OCI-LY7 (cell line): ENCODE data around the gene MBD3.

Experiments
- EZH2phosphoT487 ChIP-seq: fragments of 200-600 bp; sonication (generic); IDR thresholded peaks from 2 replicates; pipeline ENCODE4 v1.6.1; 2018; ENCODE audit warnings: low read depth, borderline replicate concordance, mild to moderate bottlenecking, mixed run types, antibody characterized with exemption, low read length, moderate library complexity, mixed read lengths
- TF ChIP-seq, protein P1 (sequence below): fragments of 200-600 bp; sonication (generic); conservative IDR thresholded peaks from 2 replicates; pipeline ENCODE4 v1.5.1; 2014; ENCODE audit warnings: mild to moderate bottlenecking, antibody characterized with exemption, low read length, moderate library complexity, mixed read lengths

DNA sequence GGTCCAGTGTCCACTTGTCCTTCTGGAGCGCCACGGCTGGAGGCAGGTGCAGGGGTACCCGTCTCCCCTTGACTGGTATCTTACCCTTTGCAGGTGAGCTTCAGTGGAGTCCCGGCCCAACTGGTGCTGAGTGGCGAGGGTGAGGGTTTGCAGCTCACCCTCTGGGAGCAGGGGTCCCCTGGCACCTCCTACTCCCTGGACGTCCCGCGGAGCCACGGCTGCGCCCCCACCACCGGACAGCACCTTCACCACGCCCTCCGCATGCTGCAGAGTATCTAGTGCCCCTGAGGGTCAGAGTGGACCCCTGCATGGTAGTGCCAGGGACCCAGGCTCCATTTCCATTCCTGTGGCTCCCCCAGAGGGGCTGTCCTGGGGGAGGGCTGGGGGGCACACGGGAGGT lies 57.7 kb downstream of the MBD3 start:
- TF ChIP-seq, protein P1, sequence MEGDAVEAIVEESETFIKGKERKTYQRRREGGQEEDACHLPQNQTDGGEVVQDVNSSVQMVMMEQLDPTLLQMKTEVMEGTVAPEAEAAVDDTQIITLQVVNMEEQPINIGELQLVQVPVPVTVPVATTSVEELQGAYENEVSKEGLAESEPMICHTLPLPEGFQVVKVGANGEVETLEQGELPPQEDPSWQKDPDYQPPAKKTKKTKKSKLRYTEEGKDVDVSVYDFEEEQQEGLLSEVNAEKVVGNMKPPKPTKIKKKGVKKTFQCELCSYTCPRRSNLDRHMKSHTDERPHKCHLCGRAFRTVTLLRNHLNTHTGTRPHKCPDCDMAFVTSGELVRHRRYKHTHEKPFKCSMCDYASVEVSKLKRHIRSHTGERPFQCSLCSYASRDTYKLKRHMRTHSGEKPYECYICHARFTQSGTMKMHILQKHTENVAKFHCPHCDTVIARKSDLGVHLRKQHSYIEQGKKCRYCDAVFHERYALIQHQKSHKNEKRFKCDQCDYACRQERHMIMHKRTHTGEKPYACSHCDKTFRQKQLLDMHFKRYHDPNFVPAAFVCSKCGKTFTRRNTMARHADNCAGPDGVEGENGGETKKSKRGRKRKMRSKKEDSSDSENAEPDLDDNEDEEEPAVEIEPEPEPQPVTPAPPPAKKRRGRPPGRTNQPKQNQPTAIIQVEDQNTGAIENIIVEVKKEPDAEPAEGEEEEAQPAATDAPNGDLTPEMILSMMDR = no peak
- no peak for TF ChIP-seq EZH2phosphoT487
